Osteoblast (primary cell): ENCODE measurements around the gene ARHGAP11A. TPM values are rescaled to one million over a fixed set of nuclear protein-coding genes. Genes with fewer than 3 reads are reported as not detected.
A peak's percentile ranks its signal among the peaks of the same experiment; 100 is the strongest.
"Not testable (repeated sequence)": the region's sequence is repeated elsewhere in the genome, so short reads cannot be mapped to it uniquely, and the experiment has no call there.

Experiments
- DNase-seq: peaks from one replicate; pipeline ENCODE4 v3.0.0; 2011; ENCODE audit warnings: low spot score, mixed read lengths; ENCODE audit not compliant: insufficient read length; ENCODE audit errors: missing footprints
- H2AFZ ChIP-seq: 2 replicates; pipeline ENCODE4 v1.6.0; 2011; ENCODE audit warnings: mild to moderate bottlenecking, low read length
- H3K27ac ChIP-seq: 2 replicates; pipeline ENCODE4 v1.5.1; 2011; ENCODE audit warnings: mild to moderate bottlenecking, low read depth, low read length, moderate library complexity
- H3K27me3 ChIP-seq: 2 replicates; pipeline ENCODE4 v1.6.0; 2012; ENCODE audit warnings: mild to moderate bottlenecking, control low read depth, inconsistent platforms, low read length, moderate library complexity; ENCODE audit not compliant: insufficient read depth
- H3K36me3 ChIP-seq: 2 replicates; pipeline ENCODE4 v1.5.1; 2011; ENCODE audit warnings: mild to moderate bottlenecking, low read length, control low read depth, moderate library complexity; ENCODE audit not compliant: insufficient read depth
- H3K4me1 ChIP-seq: 2 replicates; pipeline ENCODE4 v1.5.1; 2011; ENCODE audit warnings: mild to moderate bottlenecking, low read length, control low read depth, moderate library complexity; ENCODE audit not compliant: insufficient read depth
- H3K4me2 ChIP-seq: 2 replicates; pipeline ENCODE4 v1.6.0; 2011; ENCODE audit warnings: mild to moderate bottlenecking, low read length; ENCODE audit not compliant: insufficient read depth
- H3K4me3 ChIP-seq: fragments of 200-600 bp; sonication (generic); 3 replicates; pipeline ENCODE4 v1.5.1; 2012; ENCODE audit warnings: mild to moderate bottlenecking, low read length, inconsistent platforms; ENCODE audit not compliant: insufficient read depth
- H3K79me2 ChIP-seq: 2 replicates; pipeline ENCODE4 v1.6.0; 2012; ENCODE audit warnings: mild to moderate bottlenecking, low read length, control low read depth, inconsistent platforms; ENCODE audit not compliant: insufficient read depth
- H3K9me3 ChIP-seq: 2 replicates; pipeline ENCODE4 v1.5.1; 2011; ENCODE audit warnings: low read depth, low read length, control low read depth
- H4K20me1 ChIP-seq: 2 replicates; pipeline ENCODE4 v1.6.0; 2012; ENCODE audit warnings: mild to moderate bottlenecking, low read length, control low read depth; ENCODE audit not compliant: insufficient read depth
- CTCF ChIP-seq: IDR thresholded peaks from 2 replicates; pipeline ENCODE4 v1.5.1; 2011; ENCODE audit warnings: mild to moderate bottlenecking, low read depth, low read length, moderate library complexity; ENCODE audit errors: extremely low read depth
- total RNA-seq: library from RNA; depleted of rRNA; stranded (reverse); fragments of >200 nt; gene quantifications from 2 replicates; pipeline ENCODE4 v1.2.3, GENCODE V29; 2012

The ARHGAP11A gene
- total RNA-seq, 1 donor = 7.2 TPM

DNA sequence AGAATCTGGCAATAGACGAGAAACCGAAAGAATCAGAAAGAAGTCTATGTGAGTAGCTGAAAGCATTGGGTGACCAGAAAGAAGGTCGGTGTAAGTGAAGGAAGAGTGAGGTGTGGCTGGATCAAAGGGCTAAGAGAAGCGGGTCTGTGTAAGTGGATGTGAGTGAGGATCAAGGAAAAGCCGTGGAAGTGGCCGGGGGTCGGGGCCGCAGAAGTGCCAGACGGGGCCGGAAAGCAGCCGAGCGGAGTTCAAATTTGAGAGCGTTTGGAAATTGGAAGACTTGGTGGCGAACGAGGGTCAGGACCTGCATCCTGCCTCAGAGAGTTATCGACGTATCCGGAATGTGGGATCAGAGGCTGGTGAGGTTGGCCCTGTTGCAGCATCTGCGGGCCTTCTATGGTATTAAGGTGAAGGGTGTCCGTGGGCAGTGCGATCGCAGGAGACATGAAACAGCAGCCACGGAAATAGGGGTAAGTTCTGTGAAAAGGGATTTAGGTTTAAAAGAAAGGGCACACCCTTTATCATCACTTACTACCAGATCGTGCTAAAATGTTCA lies 645 bp downstream of the ARHGAP11A start:
- H4K20me1 ChIP-seq, H3K9me3 ChIP-seq, DNase-seq, H3K27me3 ChIP-seq, H3K4me1 ChIP-seq, H3K36me3 ChIP-seq: not testable (repeated sequence)
- Histone ChIP-seq H3K79me2 (peaks cover 42% of the 10 kb centered on the region), H3K4me2 (peak overlapping the region; percentile 76), H2AFZ (peak overlapping the region; percentile 77), H3K27ac (peak overlapping the region; percentile 60), H3K4me3 (peak overlapping the region; percentile 78)

DNA sequence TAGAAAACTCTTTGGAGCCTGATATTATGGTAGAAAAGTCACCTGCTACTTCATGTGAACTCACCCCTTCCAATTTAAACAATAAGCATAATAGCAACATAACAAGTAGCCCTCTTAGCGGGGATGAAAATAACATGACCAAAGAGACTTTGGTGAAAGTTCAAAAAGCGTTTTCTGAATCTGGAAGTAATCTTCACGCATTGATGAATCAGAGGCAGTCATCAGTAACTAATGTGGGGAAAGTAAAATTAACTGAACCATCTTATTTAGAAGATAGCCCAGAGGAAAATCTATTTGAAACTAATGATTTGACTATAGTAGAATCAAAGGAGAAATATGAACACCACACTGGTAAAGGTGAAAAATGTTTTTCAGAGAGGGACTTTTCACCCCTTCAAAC lies 21.1 kb downstream of the ARHGAP11A start:
- H3K27ac ChIP-seq = no peak overlapping the region
- H3K4me1 ChIP-seq = no peaks in the 10 kb centered on the region
- no peaks in the 10 kb centered on the region for H3K9me3 ChIP-seq
- no peak overlapping the region for H3K4me2 ChIP-seq
- TF ChIP-seq CTCF = no peak
- peaks cover 5% of the 10 kb centered on the region for H3K79me2 ChIP-seq
- no peaks in the 10 kb centered on the region for H4K20me1 ChIP-seq
- H3K36me3 ChIP-seq = peaks cover 66% of the 10 kb centered on the region
- H3K27me3 ChIP-seq = no peaks in the 10 kb centered on the region
- no peak overlapping the region for H3K4me3 ChIP-seq
- no peak for DNase-seq
- H2AFZ ChIP-seq = no peak overlapping the region

DNA sequence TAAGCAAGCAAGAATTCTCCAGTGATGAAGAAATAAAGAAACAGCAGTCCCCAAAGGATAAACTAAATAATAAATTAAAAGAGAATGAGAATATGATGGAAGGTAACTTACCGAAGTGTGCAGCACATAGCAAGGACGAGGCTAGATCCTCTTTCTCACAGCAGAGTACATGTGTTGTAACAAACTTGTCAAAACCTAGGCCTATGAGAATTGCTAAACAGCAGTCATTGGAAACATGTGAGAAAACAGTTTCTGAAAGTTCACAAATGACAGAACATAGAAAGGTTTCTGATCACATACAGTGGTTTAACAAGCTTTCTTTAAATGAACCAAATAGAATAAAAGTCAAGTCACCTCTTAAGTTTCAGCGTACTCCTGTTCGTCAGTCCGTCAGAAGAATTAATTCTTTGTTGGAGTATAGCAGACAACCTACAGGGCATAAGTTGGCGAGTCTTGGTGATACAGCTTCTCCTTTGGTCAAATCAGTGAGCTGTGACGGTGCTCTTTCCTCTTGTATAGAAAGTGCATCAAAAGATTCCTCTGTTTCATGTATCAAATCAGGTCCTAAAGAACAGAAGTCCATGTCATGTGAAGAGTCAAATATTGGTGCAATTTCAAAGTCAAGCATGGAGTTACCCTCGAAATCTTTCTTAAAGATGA lies 21.7 kb downstream of the ARHGAP11A start:
- Histone ChIP-seq H3K79me2 (peaks cover 5% of the 10 kb centered on the region), H2AFZ (no peak overlapping the region), H3K4me3 (no peak overlapping the region), H3K4me1 (no peaks in the 10 kb centered on the region), H3K27ac (no peak overlapping the region), H3K36me3 (peaks cover 66% of the 10 kb centered on the region), H3K27me3 (no peaks in the 10 kb centered on the region), H3K4me2 (no peak overlapping the region), H4K20me1 (no peaks in the 10 kb centered on the region), H3K9me3 (no peaks in the 10 kb centered on the region)
- no peak for DNase-seq
- TF ChIP-seq CTCF = no peak

GRCh38 chr15:32637704-32638103 lies 22.4 kb downstream of the ARHGAP11A start:
- H3K79me2 ChIP-seq = peaks cover 5% of the 10 kb centered on the region
- H3K27ac ChIP-seq = no peak overlapping the region
- TF ChIP-seq CTCF = no peak
- H3K9me3 ChIP-seq = no peaks in the 10 kb centered on the region
- no peaks in the 10 kb centered on the region for H3K4me1 ChIP-seq
- H4K20me1 ChIP-seq = no peaks in the 10 kb centered on the region
- H3K4me2 ChIP-seq = no peak overlapping the region
- H3K36me3 ChIP-seq = peaks cover 65% of the 10 kb centered on the region
- H2AFZ ChIP-seq = no peak overlapping the region
- no peaks in the 10 kb centered on the region for H3K27me3 ChIP-seq
- H3K4me3 ChIP-seq = no peak overlapping the region
- DNase-seq = no peak
